ENCODE measurements around the gene UBAP1. TPM values are rescaled to one million over a fixed set of nuclear protein-coding genes. Genes with fewer than 3 reads are reported as not detected.
"Not testable (repeated sequence)": the region's sequence is repeated elsewhere in the genome, so short reads cannot be mapped to it uniquely, and the experiment has no call there.

The UBAP1 gene
- total RNA-seq, 1 donor: 79.0 TPM

GRCh38 chr9:34254966-34255825 is 76.4 kb downstream of the UBAP1 start:
- Histone ChIP-seq H3K4me3 (ENCODE audit: low read length) (no peak overlapping the region), H3K27me3 (ENCODE audit: insufficient read depth, low read length) (no peaks in the 10 kb centered on the region), H3K9me3 (ENCODE audit: low read depth, low read length) (no peaks in the 10 kb centered on the region), H3K4me1 (ENCODE audit: insufficient read depth, low read length) (peaks cover 5% of the 10 kb centered on the region)

- Histone ChIP-seq H3K9me3 (ENCODE audit: low read depth, low read length) (no peaks in the 10 kb centered on the region), H3K27me3 (ENCODE audit: insufficient read depth, low read length) (no peaks in the 10 kb centered on the region), H3K4me3 (ENCODE audit: low read length) (no peak overlapping the region)
Observed at GRCh38 chr9:34256104-34256503, 77.3 kb downstream of the UBAP1 start.

GRCh38 chr9:34256987-34257585 is 78.2 kb downstream of the UBAP1 start:
- H3K4me3 ChIP-seq (ENCODE audit: low read length): no peak overlapping the region
- no peaks in the 10 kb centered on the region for H3K27me3 ChIP-seq (ENCODE audit: insufficient read depth, low read length)
- peaks cover 5% of the 10 kb centered on the region for H3K4me1 ChIP-seq (ENCODE audit: insufficient read depth, low read length)
- no peaks in the 10 kb centered on the region for H3K9me3 ChIP-seq (ENCODE audit: low read depth, low read length)

More at GRCh38 chr9:34256104-34256503, 77.3 kb downstream of the UBAP1 start:
- peaks cover 5% of the 10 kb centered on the region for H3K4me1 ChIP-seq (ENCODE audit: insufficient read depth, low read length)

- H3K9me3 ChIP-seq (ENCODE audit: low read depth, low read length): no peaks in the 10 kb centered on the region
- H3K4me3 ChIP-seq (ENCODE audit: low read length): no peak overlapping the region
- peaks cover 5% of the 10 kb centered on the region for H3K4me1 ChIP-seq (ENCODE audit: insufficient read depth, low read length)
- H3K27me3 ChIP-seq (ENCODE audit: insufficient read depth, low read length): no peaks in the 10 kb centered on the region
Observed at GRCh38 chr9:34259315-34259714, 80.5 kb downstream of the UBAP1 start.

GRCh38 chr9:34262971-34263370 is 84.1 kb downstream of the UBAP1 start:
- Histone ChIP-seq H3K4me1 (ENCODE audit: insufficient read depth, low read length) (no peaks in the 10 kb centered on the region), H3K9me3 (ENCODE audit: low read depth, low read length) (no peaks in the 10 kb centered on the region), H3K27me3 (ENCODE audit: insufficient read depth, low read length) (no peaks in the 10 kb centered on the region), H3K4me3 (ENCODE audit: low read length) (no peak overlapping the region)

- H3K9me3 ChIP-seq (ENCODE audit: low read depth, low read length): no peaks in the 10 kb centered on the region
- H3K27me3 ChIP-seq (ENCODE audit: insufficient read depth, low read length): no peaks in the 10 kb centered on the region
- no peak overlapping the region for H3K4me3 ChIP-seq (ENCODE audit: low read length)
- H3K4me1 ChIP-seq (ENCODE audit: insufficient read depth, low read length): no peaks in the 10 kb centered on the region
Observed at GRCh38 chr9:34267660-34268059, 88.8 kb downstream of the UBAP1 start.

GRCh38 chr9:34271265-34272006 is 92.6 kb downstream of the UBAP1 start:
- Histone ChIP-seq H3K4me3 (ENCODE audit: low read length) (no peak overlapping the region), H3K27me3 (ENCODE audit: insufficient read depth, low read length) (no peaks in the 10 kb centered on the region)

GRCh38 chr9:34272101-34272541 is 93.3 kb downstream of the UBAP1 start:
- Histone ChIP-seq H3K4me1 (ENCODE audit: insufficient read depth, low read length) (no peaks in the 10 kb centered on the region), H3K9me3 (ENCODE audit: low read depth, low read length) (no peaks in the 10 kb centered on the region), H3K4me3 (ENCODE audit: low read length) (no peak overlapping the region), H3K27me3 (ENCODE audit: insufficient read depth, low read length) (no peaks in the 10 kb centered on the region)

More at GRCh38 chr9:34271265-34272006, 92.6 kb downstream of the UBAP1 start:
- no peaks in the 10 kb centered on the region for H3K9me3 ChIP-seq (ENCODE audit: low read depth, low read length)
- no peaks in the 10 kb centered on the region for H3K4me1 ChIP-seq (ENCODE audit: insufficient read depth, low read length)

- not testable (repeated sequence) for H3K27me3 ChIP-seq (ENCODE audit: insufficient read depth, low read length); H3K4me3 ChIP-seq (ENCODE audit: low read length); H3K9me3 ChIP-seq (ENCODE audit: low read depth, low read length)
Observed at GRCh38 chr9:34273588-34273987, 94.7 kb downstream of the UBAP1 start.

GRCh38 chr9:34275811-34276210 is 97.0 kb downstream of the UBAP1 start:
- Histone ChIP-seq H3K27me3 (ENCODE audit: insufficient read depth, low read length) (no peaks in the 10 kb centered on the region), H3K9me3 (ENCODE audit: low read depth, low read length) (no peaks in the 10 kb centered on the region), H3K4me3 (ENCODE audit: low read length) (no peak overlapping the region), H3K4me1 (ENCODE audit: insufficient read depth, low read length) (no peaks in the 10 kb centered on the region)

More at GRCh38 chr9:34273588-34273987, 94.7 kb downstream of the UBAP1 start:
- H3K4me1 ChIP-seq (ENCODE audit: insufficient read depth, low read length): not testable (repeated sequence)

- Histone ChIP-seq H3K4me3 (ENCODE audit: low read length) (no peak overlapping the region), H3K4me1 (ENCODE audit: insufficient read depth, low read length) (no peaks in the 10 kb centered on the region), H3K27me3 (ENCODE audit: insufficient read depth, low read length) (no peaks in the 10 kb centered on the region), H3K9me3 (ENCODE audit: low read depth, low read length) (no peaks in the 10 kb centered on the region)
Observed at GRCh38 chr9:34276772-34277171, 97.9 kb downstream of the UBAP1 start.

- no peaks in the 10 kb centered on the region for H3K4me1 ChIP-seq (ENCODE audit: insufficient read depth, low read length)
- H3K27me3 ChIP-seq (ENCODE audit: insufficient read depth, low read length): no peaks in the 10 kb centered on the region
- no peaks in the 10 kb centered on the region for H3K9me3 ChIP-seq (ENCODE audit: low read depth, low read length)
- no peak overlapping the region for H3K4me3 ChIP-seq (ENCODE audit: low read length)
Observed at GRCh38 chr9:34279411-34279810, 100.6 kb downstream of the UBAP1 start.

GRCh38 chr9:34282096-34282495 is 103.3 kb downstream of the UBAP1 start:
- H3K4me1 ChIP-seq (ENCODE audit: insufficient read depth, low read length): no peaks in the 10 kb centered on the region
- H3K27me3 ChIP-seq (ENCODE audit: insufficient read depth, low read length): no peaks in the 10 kb centered on the region
- no peak overlapping the region for H3K4me3 ChIP-seq (ENCODE audit: low read length)
- no peaks in the 10 kb centered on the region for H3K9me3 ChIP-seq (ENCODE audit: low read depth, low read length)

GRCh38 chr9:34289159-34289558 is 110.3 kb downstream of the UBAP1 start:
- H3K27me3 ChIP-seq (ENCODE audit: insufficient read depth, low read length): no peaks in the 10 kb centered on the region
- no peak overlapping the region for H3K4me3 ChIP-seq (ENCODE audit: low read length)
- H3K4me1 ChIP-seq (ENCODE audit: insufficient read depth, low read length): peaks cover 10% of the 10 kb centered on the region
- H3K9me3 ChIP-seq (ENCODE audit: low read depth, low read length): no peaks in the 10 kb centered on the region

- H3K4me3 ChIP-seq (ENCODE audit: low read length): no peak overlapping the region
- H3K4me1 ChIP-seq (ENCODE audit: insufficient read depth, low read length): peaks cover 10% of the 10 kb centered on the region
- H3K9me3 ChIP-seq (ENCODE audit: low read depth, low read length): no peaks in the 10 kb centered on the region
- no peaks in the 10 kb centered on the region for H3K27me3 ChIP-seq (ENCODE audit: insufficient read depth, low read length)
Observed at GRCh38 chr9:34291023-34291422, 112.2 kb downstream of the UBAP1 start.
